Measurements from ENCODE around the gene NRG2. TPM values are rescaled to one million over a fixed set of nuclear protein-coding genes. Genes with fewer than 3 reads are reported as not detected.

Gene NRG2
- total and polyA plus RNA-seq, 2 donors, result 1.4 to 5.1 TPM

DNA sequence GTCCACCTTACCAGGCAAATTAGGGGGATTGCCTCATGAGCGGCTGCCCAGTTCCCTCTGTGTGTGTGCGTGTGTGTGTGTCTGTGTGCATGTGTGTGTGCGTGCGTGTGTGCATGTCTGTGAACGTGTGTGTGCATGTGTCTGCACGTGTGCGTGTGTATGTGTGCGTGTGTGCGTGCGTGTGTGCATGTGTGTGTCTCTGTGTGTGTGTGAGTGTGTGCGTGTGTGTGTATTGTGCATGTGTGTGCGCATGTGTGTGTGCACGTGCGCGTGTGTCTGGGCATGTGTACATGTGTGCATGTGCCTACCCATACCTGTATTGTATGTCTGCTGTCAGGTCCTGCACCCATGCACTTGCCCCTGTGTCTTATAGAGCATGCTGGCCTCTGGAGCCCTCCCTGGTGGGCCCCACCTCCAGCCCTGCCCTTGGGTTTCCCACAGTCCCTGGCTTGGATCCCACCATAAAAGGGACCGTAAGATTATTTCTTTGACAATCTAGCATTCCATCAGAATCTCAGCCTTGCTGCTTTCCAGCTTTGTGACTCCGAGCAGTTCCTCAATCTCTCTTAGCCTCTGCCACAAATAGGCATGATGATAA is 238.2 kb downstream of the NRG2 start:
- 92% methylated on average over 17 of the region's 17 CpGs for WGBS
- no peak overlapping the region for H3K27ac ChIP-seq (ENCODE audit: low read depth)
- H3K36me3 ChIP-seq (ENCODE audit: insufficient read depth), result no peaks in the 10 kb centered on the region
- no peak overlapping the region for H3K4me3 ChIP-seq (ENCODE audit: low read depth, low read length)
- H3K4me1 ChIP-seq (ENCODE audit: insufficient read depth), result no peaks in the 10 kb centered on the region
- no peak for DNase-seq (ENCODE audit: extremely low spot score)

DNA sequence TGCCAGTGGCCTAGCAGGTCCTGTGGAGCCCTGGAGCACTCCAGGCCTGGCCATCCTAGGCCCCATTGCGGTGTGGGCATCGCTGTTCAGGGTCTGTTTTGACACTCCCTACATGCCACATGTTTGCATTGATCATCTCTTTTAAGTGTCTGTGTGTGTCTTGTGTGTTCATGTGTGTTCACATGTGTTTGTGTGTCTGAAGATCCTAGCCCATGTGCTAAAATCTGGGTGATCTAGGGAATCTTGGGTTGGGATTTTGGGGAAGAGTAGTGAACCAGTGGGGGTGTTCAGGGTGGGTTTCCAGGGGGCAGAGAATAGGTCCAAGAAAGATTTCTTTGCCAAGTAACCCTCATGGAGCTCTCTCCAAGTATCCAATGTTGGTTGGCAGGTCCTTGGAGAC is 239.1 kb downstream of the NRG2 start:
- no peak for DNase-seq (ENCODE audit: extremely low spot score)
- no peak overlapping the region for H3K4me3 ChIP-seq (ENCODE audit: low read depth, low read length)
- 93% methylated on average over 2 of the region's 2 CpGs for WGBS
- no peaks in the 10 kb centered on the region for H3K4me1 ChIP-seq (ENCODE audit: insufficient read depth)
- H3K27ac ChIP-seq (ENCODE audit: low read depth), result no peak overlapping the region
- H3K36me3 ChIP-seq (ENCODE audit: insufficient read depth), result no peaks in the 10 kb centered on the region

DNA sequence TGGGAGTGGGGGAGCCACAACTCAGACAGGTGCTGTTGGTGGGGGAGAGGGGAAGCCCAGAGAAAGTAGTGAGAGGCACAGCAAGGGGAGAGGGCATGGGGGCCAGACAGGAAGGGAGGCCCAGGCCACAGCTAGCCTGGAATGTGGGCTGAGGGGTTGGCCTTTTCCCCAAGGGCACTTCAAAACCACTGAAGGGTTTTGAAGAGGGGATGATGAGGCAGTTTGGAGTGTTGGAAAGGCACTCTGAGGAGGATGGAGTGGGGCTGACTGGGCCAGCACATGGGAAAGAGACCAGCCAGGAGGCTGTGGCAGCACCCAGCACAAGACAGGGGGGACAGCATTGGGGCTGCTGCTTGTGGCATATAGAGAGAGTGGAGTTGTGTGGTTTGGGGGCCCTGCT is 243.7 kb downstream of the NRG2 start:
- Histone ChIP-seq H3K27ac (ENCODE audit: low read depth) (no peak overlapping the region), H3K36me3 (ENCODE audit: insufficient read depth) (no peaks in the 10 kb centered on the region), H3K4me3 (ENCODE audit: low read depth, low read length) (no peak overlapping the region), H3K4me1 (ENCODE audit: insufficient read depth) (peaks cover 2% of the 10 kb centered on the region)
- no peak for DNase-seq (ENCODE audit: extremely low spot score)

DNA sequence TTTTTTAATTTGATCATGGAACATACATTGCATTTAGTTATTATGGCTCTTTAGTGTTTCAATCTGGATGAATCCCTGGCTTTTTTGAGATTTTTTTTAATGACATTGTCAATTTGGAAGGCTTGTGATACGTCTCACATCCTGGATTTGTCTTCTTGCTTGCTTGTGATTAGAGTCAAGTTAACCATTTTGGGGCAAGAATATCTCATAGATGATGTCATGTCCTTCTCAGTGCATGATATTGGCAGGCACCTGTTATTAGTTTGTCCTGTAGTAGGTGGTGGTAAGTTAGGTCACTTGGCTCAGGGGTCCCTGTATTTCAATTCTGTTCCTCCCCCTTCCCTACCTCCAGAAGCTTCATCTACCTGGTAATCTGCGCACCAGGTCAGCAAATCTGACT is 244.2 kb downstream of the NRG2 start:
- peaks cover 2% of the 10 kb centered on the region for H3K4me1 ChIP-seq (ENCODE audit: insufficient read depth)
- 82% methylated on average over 2 of the region's 2 CpGs for WGBS
- DNase-seq (ENCODE audit: extremely low spot score), result no peak
- H3K36me3 ChIP-seq (ENCODE audit: insufficient read depth), result no peaks in the 10 kb centered on the region
- no peak overlapping the region for H3K27ac ChIP-seq (ENCODE audit: low read depth)
- H3K4me3 ChIP-seq (ENCODE audit: low read depth, low read length), result no peak overlapping the region

DNA sequence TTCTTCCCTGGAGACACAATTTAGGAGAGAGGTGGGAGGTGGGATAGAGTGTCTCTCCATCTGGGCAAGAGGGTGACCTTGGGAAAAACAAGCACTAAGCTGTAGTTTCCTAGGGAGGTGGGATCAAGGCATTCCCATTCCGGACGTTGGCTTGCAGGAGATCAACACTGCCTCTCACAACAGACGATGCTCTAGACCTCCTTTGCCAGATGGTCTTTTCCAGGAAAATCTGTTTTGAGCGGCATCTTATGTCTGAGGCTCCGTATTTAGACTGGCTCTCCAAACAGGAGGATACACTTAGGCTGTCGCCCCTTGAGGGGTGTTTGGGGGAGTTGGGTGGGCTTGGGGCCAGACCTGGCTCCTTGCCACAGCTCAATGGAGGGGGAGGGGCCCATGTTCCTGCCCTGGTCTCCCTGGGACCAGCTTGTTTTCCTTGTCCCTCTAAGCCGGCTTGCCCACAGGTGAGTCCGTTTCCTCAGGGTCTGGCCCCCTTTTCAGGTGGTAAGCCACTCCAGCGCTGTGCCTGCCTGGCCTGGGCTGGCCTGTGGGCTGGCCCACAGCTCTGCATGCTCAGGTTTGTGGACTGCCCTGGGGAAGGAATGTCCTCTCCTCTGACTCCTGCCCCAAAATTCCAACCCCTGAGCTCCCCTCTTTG is 245.1 kb downstream of the NRG2 start:
- no peak for DNase-seq (ENCODE audit: extremely low spot score)
- 51% methylated on average over 9 of the region's 9 CpGs for WGBS

DNA sequence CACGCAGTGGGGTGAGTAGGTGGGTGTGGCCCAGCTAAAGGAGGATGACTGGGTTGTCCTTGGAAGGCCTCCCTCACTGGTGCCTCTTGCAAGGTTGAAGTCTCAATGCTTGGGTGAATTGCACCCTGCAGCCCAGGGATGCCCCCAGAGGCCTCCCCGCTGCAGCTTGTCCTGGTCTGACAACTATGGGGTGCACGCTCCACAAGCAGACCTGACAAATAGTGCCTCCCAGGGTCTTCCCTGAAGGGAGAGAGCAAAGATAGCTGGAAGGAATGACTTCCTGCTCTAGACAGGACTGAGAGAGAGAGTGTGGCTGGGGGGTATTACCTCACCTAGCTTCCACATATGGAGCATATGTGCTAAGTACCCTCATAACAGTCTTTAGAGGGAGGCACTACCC is 245.8 kb downstream of the NRG2 start:
- 69% methylated on average over 3 of the region's 3 CpGs for WGBS
- H3K36me3 ChIP-seq (ENCODE audit: insufficient read depth), result no peaks in the 10 kb centered on the region
- H3K4me3 ChIP-seq (ENCODE audit: low read depth, low read length), result no peak overlapping the region
- peaks cover 2% of the 10 kb centered on the region for H3K4me1 ChIP-seq (ENCODE audit: insufficient read depth)
- DNase-seq (ENCODE audit: extremely low spot score), result no peak
- H3K27ac ChIP-seq (ENCODE audit: low read depth), result no peak overlapping the region

More for the DNA sequence above, 245.1 kb downstream of the NRG2 start:
- Histone ChIP-seq H3K27ac (ENCODE audit: low read depth) (no peak overlapping the region), H3K4me1 (ENCODE audit: insufficient read depth) (peaks cover 2% of the 10 kb centered on the region), H3K36me3 (ENCODE audit: insufficient read depth) (no peaks in the 10 kb centered on the region), H3K4me3 (ENCODE audit: low read depth, low read length) (no peak overlapping the region)

Small RNA genes within 50 kb of the gene (small RNA-seq; reads per million reads assigned to genes)
- gene RF00019, result not detected

Other genes with a start within 250 kb of the NRG2 start
- 0.48 TPM for gene PSD2, start 247.5 kb downstream of the NRG2 start, total RNA-seq
- gene PSD2, start 247.5 kb downstream of the NRG2 start, polyA plus RNA-seq, result 0.08 TPM
- gene PURA, start 70.8 kb upstream of the NRG2 start, total RNA-seq, result 34.5 TPM
- gene PURA, start 70.8 kb upstream of the NRG2 start, polyA plus RNA-seq, result 9.6 TPM
- 25.0 TPM for gene IGIP, start 82.6 kb upstream of the NRG2 start, total RNA-seq
- 9.0 TPM for gene IGIP, start 82.6 kb upstream of the NRG2 start, polyA plus RNA-seq
- gene CYSTM1, start 131.9 kb upstream of the NRG2 start, total RNA-seq, result 7.8 TPM
- 65.2 TPM for gene CYSTM1, start 131.9 kb upstream of the NRG2 start, polyA plus RNA-seq

Data from urinary bladder (tissue), 4 donors.